Endometrium (tissue), 2 donors: ENCODE data around the gene ETFB.
A peak's percentile ranks its signal among the peaks of the same experiment; 100 is the strongest.

ENCODE experiments used
- FAIRE-seq: peaks from 2 replicates; lab custom pipeline; 2012; peaks lifted over from hg19 to GRCh38; lab: Jason Lieb, UNC
- donor health status: control.
- donor health status: control.

The ETFB gene

DNA sequence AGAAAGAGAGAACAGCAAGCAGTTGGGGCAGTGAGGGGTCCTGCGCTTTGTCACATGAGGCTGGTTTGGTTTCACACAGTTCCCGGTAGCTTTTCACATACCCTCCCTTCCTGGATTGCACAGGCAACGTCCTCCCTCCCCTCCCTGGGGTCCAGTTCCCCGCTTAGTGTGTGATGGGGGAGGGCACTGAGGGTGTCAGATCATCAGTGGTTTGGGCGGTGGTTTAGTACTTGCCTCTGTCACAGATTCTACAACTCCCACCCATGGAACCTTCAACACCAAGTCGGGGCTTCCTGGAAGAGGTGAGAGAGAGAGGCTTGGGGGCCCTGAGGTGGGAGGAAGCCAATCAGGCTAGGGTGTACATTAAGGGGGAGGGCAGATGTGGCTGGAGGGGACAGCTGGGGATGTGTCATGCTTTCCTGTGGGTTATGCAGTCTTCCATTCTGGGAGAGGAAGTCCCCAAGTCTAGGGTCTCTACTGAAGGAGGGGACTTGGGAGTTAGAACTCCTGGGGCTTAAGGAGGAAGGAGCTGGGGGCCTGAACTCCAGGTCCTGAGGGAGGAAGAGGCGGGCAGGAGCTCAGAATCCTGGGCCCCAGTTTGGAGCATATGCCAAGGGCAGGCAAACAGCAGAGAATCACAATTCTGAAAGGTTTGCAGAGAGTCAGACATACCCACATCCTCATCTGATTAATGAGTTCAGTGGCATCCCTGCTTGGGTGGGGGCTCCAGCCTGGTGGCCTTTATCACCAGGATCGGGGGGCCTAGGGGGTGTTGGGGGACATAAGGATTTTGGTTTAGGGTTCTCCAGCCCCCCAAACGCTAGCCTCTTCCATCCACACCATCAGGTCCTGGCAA lies 6.7 kb upstream of the ETFB start, which contains the start of gene NKG7:
Gene NKG7, minus strand, starts transcription at position 6 of the 856 bp plus-strand sequence. CDS start 119 bp downstream, outside the sequence.
- FAIRE-seq: no peak

- FAIRE-seq: no peak
Measured at GRCh38 chr19:51372021-51372648, 5.9 kb upstream of the ETFB start.

DNA sequence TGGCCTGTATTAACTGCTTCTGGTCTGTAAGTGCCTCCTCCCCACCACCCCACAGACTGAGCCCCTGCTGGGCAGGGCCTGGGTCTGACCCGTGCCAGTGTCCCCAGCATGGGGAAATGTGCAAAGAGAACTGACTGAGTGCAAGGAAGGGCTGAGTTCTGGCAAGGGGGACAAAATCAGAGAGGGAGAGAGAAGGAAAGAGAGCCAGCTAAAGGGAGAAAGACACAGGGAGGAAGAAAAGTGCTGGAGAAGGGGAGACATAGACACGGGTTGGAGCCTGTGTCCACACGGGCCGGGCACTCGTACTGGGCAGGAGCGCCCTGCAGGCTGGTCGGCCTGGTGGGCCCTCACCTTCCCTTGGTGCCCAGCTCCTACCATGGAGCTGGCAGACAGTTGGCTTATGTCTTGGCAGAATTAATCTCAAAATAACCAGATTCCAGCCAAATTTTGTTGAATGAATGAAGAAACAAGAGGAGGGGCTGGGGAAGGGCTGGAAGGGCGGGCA lies 5.0 kb upstream of the ETFB start:
- no peak for FAIRE-seq

GRCh38 chr19:51370230-51370629 lies 4.0 kb upstream of the ETFB start:
- no peak for FAIRE-seq

DNA sequence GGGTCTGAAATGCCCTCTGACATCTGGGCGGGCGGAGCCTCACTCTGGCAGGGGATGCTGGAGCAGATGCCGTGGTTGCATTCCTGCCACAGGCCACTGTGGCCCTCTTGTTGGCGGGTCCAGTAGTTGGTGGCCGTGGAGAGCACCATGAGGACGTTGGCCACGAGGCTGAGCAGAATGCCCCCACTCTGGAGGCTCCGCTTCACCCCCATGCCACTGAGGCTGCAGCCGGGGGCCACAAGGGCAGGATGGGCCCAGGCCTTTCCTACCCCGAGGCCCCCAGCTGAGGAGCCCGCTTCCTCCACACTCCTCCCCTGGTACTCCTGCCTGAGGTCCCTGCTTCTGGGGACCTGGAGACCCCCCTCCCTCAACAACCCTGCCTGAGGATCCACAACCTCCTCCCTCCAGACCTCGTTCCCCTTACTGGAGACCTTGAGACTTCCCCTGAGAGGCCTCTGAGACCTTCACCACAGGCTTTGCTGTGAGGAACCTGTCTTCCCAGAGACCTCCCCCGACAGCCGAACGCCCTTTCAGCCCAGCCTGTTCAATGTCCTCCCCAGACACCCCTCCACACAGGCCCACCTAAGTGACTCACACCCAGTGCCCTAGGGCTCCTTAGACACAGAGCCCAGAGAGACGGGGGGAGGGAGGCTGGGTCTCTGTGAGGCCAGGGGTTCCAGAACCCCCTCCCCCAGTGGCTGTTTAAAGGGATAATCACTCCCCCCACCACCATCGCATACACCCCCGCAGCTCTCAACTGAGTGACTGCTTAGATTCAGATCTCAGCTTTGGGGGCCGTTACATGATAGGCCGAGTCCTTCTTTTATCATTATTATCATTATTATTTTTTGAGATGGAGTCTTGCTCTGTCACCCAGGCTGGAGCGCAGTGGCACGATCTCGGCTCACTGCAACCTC lies 2.4 kb upstream of the ETFB start, which contains the start of gene CLDND2:
Gene CLDND2, minus strand, starts transcription at position 638 of the 917 bp plus-strand sequence. Its CDS starts 426 bp downstream, at position 212.
- FAIRE-seq: no peak

- peak; percentile 95 for FAIRE-seq
Measured at GRCh38 chr19:51367565-51368365, 1.6 kb upstream of the ETFB start.

- no peak for FAIRE-seq
Measured at GRCh38 chr19:51367255-51367564, 1.0 kb upstream of the ETFB start.

- FAIRE-seq: no peak
Measured at GRCh38 chr19:51366389-51367254, 434 bp upstream of the ETFB start.

GRCh38 chr19:51365211-51365964 lies 800 bp downstream of the ETFB start:
- no peak for FAIRE-seq

GRCh38 chr19:51364200-51365106 lies 1.7 kb downstream of the ETFB start:
- no peak for FAIRE-seq

DNA sequence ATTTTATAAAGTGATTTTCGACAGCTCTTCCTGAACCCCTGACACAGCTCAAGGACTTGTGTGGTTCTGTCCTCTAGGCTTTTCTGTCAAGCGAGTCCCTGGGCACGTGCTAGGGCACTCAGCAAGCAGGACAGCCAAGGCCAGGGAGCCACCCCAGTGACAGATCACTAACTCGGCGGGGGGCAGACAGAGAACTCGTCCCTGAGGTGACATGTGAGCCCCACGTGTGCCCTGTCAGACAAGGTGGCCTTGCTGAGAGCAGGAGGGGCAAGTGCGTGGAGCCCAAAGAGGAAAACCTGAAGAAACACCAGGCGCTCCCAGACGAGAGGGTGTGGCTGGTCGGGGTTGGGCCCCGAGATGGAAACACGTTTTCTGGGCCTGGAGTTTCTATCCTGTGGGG lies 4.9 kb downstream of the ETFB start:
- no peak for FAIRE-seq

DNA sequence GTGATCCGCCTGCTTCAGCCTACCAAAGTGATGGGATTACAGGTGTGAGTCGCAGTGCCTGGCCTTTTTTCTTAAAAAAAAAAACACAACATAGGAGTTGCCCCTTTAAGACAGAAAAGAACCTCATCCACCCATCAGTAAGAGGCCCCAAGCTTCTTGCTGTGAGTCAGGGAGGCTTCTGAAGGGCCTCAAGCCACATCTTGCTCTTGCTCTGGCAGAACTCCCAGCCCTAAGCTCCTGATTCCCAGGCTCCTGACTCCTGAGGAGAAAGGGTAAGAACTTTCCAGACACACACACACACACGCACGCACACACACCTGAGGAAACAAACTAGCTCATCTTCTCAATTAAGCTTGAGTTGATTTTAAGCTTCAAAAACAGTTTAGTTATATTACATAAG lies 6.9 kb downstream of the ETFB start:
- FAIRE-seq: no peak

DNA sequence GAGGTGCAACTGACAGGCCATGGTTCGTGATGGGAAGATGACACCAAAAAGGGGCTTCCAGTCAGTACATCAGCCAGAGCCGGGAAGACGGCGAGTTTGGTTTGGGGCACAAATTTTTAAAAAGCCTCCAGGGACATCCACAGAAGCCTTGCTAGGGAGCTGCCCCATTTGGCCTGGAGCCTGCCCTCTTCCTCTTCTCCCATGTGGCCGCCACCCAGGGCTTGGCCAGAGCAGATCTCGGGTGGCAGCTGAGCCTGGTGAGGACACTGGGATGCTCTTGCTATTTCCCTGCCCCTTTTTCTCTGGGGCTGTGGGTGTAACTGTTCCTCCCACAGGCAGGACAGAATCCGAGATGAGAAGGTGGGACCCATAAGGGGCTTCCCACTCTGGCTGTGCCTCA lies 8.2 kb downstream of the ETFB start:
- no peak for FAIRE-seq

DNA sequence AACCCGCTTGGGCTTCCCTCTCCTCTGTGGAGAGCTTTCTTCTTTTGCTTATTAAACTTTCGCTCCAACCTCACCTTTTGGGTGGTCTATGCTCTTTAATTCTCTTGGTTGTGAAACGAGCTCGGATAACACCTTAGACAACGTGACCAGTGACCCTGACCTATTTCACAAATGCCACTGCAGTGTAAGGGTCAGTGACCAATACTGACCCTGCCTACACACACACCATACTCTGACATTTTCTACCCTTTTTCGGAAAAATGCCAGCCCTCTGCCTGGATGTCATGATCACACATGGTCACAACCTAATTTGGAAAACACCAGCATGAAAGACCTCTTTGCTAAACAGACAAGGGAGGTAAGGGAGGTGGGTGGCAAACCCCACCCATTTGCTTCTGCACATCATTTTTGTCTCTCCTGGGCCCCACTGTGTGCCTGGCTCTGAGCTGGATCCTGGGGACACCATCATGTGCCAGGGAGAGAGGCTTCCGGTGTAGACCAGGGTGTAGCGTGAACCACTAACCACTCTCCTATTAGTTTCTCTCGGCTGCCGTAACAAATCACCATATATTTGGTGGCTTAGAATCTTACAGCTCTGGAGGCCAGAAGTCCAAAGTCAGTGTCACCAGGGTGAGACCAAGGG lies 9.9 kb downstream of the ETFB start:
- no peak for FAIRE-seq

GRCh38 chr19:51354742-51355148 lies 11.4 kb downstream of the ETFB start:
- FAIRE-seq: no peak

GRCh38 chr19:51354103-51354741 lies 12.0 kb downstream of the ETFB start:
- no peak for FAIRE-seq

GRCh38 chr19:51352783-51353360 lies 13.3 kb downstream of the ETFB start:
- FAIRE-seq: no peak
